Dedifferentiated amniotic fluid mesenchymal stem cell (primary cell): ENCODE results near the gene GPD2.

ENCODE experiments used
- DNase-seq: peaks from one replicate; pipeline ENCODE4 v3.0.0-alpha.2; 2016; ENCODE audit errors: extremely low spot score

GPD2 gene

GRCh38 chr2:156435718-156436496 is at the start of gene GPD2:
Gene GPD2, plus strand, starts transcription at chr2:156436379. Its CDS starts 39,727 bp downstream, at chr2:156476106.
- peak; percentile 77 for DNase-seq

DNA sequence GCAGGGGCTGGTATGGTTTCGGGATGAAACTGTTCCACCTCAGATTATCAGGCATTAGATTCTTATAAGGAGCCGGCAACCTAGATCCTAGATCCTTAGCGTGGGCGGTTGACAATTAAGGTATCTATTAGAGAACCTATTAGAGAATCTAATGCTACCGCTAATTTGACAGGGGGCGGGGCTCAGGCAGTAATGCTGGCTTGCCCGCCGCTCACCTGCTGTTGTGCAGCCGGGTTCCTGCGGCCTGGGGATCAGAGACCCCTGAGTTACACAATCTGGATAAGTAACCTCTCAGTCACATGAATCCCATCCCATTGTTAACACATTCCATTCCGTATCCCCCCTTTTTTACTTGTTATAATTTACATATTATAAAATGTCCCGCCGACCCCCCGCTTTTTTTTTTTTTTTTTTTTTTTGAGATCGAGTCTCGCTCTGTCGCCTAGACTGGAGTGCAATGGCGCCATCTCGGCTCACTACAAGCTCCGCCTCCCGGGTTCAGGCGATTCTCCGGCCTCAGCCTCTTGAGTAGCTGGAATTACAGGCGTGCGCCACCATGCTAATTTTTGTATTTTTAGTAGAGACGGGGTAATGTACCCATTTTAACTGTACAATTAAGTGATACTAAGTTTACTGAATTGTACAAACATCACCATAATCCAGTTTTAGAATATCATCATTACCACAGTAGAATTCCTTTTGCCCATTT is 42.0 kb upstream of the GPD2 start:
- DNase-seq: no peak

GRCh38 chr2:156396126-156396525 is 40.1 kb upstream of the GPD2 start:
- no peak for DNase-seq

GRCh38 chr2:156397229-156397628 is 39.0 kb upstream of the GPD2 start:
- no peak for DNase-seq

DNA sequence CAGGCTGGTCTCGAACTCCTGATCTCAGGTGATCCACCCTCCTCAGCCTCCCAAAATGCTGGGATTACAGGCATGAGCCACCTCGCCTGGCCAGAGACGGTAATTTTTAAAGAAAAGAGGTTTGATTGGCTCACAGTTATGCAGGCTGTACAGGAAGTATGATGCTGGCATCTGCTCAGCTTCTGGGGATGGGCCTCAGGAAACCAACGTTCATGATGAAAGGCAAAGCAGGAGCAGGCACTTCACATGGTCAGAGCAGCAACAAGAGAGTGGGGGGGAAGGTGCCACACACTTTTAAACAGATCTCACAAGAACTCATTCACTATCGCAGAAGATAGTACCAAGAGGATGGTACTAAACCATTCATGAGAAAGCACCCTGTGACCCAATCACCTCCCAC is 38.0 kb upstream of the GPD2 start:
- no peak for DNase-seq

- peak; percentile 54 for DNase-seq
These were observed 36.8 kb upstream of the GPD2 start for GRCh38 chr2:156399224-156399949.

DNA sequence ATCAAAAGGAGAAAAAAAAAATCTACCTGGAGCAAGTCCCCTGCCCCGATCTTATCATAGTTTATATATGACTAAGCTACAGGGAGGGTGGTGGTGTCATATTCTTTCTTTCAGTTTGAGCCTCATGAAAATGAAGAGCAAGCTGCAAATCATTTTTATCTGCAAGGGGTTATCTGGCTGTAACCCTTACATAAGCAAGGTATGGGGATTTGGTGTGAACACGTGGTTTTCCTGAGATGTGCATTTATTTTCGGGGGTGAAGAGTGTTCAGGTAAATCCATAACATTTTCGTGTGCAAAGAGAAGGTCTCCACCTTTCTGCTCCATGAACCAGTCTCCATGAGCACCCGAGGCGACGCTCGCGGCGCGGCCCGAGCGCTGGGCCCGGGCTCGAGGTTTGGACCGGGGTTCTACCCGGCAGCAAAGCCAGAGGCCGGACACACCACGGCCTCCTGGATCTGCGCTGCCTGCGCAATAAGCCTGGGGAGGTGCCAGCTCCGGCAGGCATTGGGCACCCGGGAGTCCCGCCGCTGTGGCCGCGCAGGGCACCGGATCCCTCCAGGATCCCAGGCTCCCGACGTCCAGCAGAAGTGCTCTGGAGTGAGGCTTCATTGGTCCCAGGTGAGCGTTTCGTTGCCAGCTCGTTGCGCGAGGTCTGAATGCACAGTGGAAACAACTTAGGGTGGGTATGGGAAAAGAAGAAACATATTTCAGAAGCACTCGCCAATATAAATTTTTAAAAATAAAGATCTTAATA is 36.1 kb upstream of the GPD2 start:
- peak; percentile 73 for DNase-seq

- peak; percentile 84 for DNase-seq
These were observed 35.2 kb upstream of the GPD2 start for GRCh38 chr2:156400706-156401678.

- DNase-seq: no peak
These were observed 34.3 kb upstream of the GPD2 start for GRCh38 chr2:156401861-156402260.

DNA sequence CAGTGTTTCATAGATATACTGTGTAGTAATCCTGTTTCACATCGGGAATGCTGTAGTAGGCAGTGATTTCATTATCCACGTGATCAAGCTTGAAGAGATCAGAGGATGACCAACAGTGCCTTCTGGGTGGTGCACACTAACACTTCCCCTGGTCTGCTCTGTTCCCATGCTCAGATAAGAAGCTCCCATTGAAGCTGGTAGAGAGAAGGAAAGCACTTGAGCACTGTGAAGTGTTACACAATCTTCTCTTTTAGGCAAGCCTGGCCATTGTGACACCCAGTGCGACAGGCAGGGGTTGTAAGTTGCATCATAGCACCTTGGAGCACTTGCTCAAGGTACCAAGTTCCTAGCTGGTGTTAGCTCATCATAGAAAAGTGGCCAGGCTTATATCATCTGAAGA is 30.6 kb upstream of the GPD2 start:
- no peak for DNase-seq

DNA sequence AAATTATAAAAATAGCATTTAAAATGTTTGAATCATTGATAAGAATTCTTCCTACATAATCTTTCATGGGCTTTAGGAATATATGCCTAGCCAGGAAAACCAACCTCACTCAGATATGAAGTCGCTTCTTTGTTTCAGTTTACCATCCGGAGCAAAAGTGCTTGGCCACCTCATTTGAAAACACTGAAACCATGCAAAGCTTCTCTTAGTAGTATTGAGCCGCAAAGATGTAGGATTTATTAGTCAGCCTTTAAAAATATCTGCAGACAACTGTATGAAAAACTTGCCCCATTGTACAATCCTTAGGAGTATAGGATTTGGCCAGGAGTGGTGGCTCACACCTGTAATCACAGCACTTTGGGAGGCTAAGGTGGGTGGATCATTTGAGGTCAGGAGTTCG is 24.3 kb upstream of the GPD2 start:
- no peak for DNase-seq

- DNase-seq: no peak
These were observed 14.3 kb upstream of the GPD2 start for GRCh38 chr2:156421851-156422250.

DNA sequence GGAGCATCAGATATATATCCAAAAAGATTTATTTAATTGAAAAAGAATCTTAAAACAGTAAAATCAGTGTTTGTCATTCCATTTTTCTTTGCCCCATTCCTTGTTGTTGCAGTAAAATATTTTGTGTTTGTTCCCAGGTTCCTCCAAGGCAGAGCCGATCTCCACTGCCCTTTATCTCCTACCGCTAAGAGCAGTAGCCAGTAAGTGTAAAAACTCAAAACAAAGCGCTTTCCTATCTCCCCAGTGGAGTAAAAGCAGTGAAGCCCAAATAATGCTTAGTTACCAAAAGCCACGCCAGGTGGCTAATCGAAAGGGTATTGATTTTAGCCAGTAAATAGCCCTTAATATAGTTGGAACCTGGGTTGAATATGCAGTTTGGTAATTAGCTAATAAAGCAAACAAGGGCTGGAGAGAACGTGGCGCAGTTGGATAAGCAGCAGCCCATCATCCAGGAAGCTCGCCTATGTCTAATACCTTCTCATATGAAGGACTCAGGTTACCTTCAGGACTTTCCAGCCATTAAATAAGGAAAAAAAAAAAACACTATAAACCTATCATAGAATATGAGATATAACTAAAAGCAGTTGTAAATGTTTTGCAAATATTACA is 12.4 kb upstream of the GPD2 start:
- no peak for DNase-seq

DNA sequence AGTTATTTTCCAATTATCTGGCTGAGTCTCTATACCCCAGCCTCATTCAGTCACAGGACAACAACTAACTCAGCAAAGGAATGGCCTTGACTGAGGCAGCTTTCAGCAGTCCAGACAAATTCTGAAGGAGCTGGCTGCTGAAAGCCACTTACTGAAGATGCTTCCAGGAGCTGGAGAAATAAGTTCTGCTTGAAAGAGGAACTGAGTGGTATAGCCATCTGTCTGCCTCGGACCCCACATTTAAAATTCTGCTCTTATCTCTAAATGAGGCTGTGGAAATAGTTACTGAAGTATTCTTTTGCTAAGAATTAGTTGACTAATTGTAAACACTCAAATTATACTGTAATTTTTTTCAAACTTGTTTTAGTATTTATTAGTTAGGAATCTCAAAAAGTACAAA is 9.1 kb upstream of the GPD2 start:
- DNase-seq: no peak

DNA sequence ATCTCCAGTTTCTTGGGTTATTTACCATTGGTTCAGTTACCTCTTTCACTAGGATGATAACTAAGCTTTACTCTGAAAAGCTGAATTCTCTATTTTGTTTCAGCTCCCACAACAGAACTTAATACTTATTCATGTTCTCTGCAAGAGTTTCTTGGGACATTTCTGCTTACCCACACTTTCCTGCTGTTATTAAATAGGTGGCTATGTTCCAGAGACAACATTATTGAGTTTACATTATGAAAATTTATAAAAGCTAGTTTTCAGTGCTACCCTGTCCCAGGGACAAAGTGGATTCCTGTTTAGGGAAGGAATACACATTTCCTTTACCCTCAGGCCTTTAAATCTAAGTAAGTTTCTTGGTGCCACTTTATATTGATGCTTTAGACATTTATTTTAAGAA is 7.0 kb upstream of the GPD2 start:
- DNase-seq: no peak

GRCh38 chr2:156430236-156430979 is 5.8 kb upstream of the GPD2 start:
- DNase-seq: no peak

DNA sequence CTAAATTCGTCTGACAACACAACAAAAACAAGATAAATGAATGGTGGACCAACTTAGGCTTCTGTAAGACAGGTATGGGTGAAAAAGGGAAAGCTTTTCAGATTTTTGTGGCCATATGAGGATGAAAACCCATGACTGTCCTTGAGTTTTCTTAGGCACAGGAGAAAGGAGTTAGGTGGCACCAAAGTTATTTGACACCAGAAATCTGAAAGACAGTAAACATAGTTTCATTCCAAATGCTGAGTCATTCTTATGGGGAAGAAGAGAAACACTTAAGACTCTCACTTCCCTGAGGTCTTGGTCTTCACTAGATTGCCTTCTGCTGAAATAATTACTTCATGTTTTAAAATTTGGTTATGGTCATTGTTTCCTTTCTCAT is 5.2 kb upstream of the GPD2 start:
- peak; percentile 71 for DNase-seq

- DNase-seq: no peak
These were observed 1.5 kb upstream of the GPD2 start for GRCh38 chr2:156434461-156435291.

GRCh38 chr2:156435396-156435717 is 822 bp upstream of the GPD2 start:
- DNase-seq: no peak
